NCI-H345 (cell line): ENCODE data around the gene APLF.
"Not testable (repeated sequence)": the region's sequence is repeated elsewhere in the genome, so short reads cannot be mapped to it uniquely, and the experiment has no call there.

Experiments
- DNase-seq: peaks from one replicate; lab custom pipeline; 2025; lab: John Stamatoyannopoulos, UW

Gene APLF

DNA sequence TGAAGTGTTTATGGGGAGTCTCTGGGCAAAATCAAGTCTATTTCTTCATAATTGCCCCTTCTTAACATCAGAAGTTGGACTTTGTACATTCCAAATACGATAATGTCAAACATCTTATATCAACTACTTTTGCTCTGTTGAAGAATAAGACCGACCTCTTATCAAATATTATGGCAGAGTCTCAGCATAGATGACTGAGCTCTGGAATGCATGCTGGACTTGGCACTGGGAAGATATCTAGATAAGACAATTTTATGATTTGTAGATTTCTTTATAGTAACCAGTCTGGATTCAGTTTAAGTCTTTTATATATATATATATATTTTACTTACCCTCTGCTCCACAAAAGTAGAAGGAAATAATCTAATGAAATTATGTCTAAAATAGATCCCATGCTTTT, 8.2 kb downstream of the APLF start:
- no peak for DNase-seq

DNA sequence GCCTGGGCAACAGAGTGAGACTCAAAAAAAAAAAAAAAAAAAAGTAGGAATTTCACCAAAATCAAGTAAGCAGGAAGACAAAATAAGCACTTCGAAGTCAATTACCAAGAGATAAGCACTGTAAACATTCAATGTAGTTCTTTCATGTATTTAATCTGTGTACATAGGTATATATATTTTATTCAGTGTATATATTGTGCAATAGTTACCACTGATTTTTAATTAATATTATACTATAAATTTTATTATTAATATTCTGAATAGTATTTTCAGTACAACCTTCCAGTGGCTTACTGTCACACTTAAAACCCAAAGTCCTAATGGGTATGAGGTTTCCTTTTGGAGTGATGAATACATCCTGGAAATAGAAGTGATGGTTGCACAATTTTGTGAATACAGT, 9.1 kb downstream of the APLF start:
- no peak for DNase-seq

DNA sequence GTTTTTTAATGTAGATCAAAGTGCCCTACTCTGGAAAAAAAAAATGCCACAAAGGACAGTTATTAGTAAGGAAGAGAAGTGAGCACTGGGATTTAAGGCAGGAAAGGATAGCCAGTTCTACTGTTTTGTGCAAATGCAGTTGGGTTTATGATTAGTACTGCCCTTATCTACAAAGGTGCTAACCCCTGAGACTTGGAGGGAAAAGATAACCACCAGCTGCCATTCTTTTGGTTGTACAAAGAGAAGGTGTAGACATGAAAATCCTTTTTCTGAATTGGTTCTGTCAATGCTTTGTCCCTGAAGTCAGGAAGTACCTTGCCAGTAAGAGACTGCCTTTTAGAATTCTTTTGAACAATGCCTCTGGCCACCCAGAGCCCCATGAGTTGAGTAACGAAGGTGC, 11.3 kb downstream of the APLF start:
- DNase-seq: no peak

DNA sequence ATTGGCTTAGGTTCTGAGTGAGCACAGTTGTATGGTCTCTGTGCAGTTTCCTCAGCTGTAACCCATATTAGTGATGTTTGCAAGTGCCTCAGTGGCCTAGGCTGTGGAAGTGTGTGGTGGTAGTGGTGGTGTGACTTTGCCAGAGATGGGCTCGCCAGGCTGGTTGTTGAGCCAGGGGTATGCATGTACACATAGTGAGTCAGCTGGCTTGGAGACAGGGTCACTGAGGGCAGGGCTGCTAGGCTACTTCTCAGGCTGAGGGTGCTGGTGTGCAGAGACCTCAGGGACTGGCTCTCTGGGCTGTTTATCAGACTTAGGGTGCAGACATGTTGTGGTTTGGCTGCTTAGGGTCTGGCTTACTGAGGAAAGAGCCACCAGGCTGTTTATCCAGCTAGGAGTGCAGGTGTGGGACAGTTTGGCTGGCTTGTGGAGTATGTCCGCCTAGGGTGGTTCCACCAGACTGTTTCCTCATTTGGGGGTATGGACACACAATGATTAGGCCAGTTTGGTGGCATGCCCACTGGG, 15.0 kb downstream of the APLF start:
- no peak for DNase-seq

DNA sequence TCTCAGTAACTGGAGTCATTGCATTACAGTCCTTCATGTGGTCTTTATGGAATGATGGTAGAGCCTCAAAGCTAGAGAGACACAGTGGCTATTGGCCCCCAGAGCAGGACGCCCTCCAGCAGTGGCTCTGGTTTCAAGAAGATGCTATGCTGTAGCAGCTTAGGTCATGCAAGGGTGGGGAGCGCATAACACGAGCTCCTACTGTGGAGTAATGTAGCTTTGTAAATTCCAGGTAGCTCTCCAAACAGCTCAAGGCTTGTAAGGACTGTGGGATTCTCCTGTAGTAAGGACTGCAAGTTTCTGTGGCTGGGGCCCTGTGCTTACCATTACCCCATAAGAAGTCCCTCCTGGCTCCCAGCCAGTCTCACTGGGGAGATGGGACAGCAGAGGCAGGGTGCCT, 15.6 kb downstream of the APLF start:
- DNase-seq: no peak

DNA sequence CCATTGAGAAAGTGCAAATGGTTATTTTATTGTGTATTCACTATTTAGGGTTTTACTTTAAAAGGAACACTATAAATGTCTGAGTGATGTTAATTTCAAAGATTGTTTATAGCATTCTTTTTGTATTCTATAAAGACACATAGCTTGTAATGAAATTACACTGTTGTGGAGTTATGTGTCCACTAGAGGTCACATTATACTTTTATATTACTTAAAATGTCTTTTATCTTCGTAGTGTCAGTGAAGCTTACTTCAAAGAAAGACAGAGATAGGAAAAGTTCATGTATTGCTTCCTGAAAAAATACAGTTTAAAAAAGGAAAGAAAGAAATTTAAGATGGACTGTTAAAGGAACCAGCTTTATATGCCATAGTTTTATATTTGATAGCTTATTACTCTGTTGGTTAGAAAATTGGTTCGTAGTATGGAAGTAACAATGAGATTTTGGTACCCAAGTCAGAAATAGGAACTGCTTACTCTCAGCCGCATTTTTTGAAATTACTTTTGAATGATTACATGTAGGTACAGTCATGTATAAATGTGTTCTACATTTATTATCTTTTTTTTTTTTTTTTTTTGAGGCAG, 20.5 kb downstream of the APLF start:
- DNase-seq: peak; percentile 30

DNA sequence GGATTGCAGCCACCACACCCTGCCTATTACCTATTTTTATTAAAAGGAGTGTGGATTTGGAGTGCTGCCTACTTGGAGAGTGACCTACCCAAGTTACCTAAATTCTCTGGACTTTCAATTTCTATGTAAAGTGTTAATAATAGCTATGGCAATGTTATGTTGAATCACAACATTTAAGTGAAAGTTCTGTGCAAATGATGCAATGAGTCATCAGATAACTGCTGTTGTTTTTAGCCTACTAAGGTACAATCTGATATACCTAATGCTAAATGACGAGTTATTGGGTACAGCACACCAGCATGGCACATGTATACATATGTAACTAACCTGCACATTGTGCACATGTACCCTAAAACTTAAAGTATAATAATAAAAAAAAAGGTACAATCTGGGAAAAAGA, 21.2 kb downstream of the APLF start:
- DNase-seq: not testable (repeated sequence)

DNA sequence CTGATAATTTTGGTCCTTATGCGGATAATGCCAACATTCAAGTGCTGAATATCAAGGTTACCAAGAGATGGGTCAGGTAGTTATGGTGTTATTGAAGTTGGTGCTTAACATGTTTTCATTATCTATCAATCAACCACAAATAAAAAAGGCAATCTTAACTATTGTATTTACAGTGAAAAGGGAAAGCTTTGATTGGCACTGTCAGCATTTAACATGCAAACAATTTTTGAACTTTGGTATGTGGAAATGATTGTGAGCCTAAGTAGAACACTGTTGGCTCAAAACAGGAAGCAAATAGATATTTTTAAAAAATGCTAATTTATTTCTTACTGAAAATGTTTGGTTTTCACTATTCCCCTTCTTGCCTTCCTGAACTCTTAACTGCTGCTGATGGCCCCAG, 21.9 kb downstream of the APLF start:
- no peak for DNase-seq

DNA sequence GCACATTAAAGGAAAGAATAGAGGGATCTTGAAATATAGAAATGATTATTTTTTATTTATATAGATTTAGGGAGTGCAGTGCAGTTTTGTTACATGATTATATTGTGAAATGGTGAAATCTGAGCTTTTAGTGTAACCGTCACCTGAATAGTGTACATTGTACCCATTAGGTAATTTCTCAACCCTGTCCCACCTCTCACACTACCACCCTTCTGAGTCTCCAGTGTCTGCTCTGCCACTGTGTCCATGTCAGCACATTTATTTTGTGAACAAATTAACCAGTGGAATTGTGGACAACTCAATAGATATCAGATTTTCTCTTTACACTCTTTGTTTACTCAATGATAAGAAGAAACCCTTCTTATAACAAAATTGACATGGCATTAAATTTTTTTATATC, 24.2 kb downstream of the APLF start:
- no peak for DNase-seq

DNA sequence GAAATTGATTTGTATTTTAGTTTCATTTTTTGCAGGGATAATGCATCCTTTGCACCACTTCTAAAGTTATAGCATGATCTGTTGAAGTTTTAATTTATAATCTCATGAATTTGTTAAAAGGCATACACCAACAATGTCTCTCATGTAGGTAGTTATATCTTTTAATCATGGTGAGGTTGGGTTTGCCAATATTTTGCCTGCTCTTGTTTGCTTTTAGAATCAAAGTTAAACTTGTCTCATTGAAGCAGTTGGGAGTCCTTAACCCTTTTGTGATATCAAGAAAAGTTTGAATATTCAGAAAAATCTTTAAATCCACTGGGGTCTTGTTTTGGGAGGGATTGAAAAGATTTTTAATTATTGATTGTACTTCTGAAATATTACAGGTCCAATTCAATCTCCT, 31.7 kb downstream of the APLF start:
- DNase-seq: no peak

DNA sequence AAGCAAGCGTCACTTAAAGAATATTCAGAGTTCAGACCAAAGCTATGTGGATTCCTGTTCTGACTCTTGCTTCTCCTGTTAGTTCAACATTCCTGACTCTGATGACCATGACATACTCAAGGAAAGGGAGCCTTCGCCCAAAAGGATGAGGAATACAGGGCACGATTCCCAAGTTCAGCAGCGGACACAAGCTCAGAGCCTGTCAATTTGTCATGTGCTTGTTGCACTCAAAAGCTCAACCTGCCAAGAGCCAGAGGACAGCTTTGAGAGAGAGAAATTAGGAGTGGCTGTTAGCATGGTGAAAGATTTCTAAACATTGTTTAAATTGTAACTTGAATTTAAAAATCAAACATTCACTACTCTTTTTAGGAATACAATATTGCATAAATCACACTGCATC, 33.3 kb downstream of the APLF start:
- DNase-seq: no peak

DNA sequence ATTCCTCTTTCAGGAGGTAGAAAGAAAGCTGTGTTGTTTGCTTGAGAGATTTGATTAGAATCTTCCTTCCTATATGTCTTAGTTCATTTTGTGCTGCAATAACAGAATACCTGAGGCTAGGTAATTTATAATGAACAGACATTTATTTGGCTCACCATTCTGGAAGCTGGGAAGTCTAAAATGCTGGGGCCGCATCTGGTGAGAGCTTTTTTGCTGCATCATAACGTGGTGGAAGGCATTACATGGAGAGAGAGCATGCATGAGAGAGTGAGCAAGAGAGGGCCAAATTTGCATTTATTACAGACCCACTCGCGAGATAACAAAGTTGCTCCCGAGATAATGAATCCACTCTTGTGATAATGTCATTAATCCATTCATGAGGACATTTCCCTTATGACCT, 34.4 kb downstream of the APLF start:
- no peak for DNase-seq

DNA sequence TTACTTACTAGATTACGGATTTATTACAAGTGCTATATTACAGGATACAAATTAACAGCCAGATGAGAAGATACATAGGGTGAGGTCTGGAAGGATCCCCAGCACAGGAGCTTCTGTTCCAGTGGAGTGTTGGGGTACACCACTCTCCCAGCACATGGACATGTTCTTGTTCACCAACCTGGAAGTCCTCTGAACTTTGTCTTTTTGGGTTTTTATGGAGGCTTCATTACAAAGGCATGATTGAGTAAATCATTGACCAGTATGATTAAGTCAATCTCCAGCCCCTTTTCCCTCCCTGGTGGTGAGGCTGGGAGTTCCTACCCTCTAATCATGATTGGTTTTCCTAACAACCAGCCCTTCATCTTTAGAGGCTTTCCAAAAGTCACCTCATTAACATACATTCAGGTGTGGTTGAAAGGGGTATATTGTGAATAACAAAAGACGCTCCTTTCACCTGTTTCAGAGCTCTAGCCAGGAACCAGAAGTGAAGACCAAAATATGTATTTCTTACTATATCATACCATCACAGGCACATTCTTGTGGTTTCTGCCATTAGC, 38.3 kb downstream of the APLF start:
- no peak for DNase-seq

DNA sequence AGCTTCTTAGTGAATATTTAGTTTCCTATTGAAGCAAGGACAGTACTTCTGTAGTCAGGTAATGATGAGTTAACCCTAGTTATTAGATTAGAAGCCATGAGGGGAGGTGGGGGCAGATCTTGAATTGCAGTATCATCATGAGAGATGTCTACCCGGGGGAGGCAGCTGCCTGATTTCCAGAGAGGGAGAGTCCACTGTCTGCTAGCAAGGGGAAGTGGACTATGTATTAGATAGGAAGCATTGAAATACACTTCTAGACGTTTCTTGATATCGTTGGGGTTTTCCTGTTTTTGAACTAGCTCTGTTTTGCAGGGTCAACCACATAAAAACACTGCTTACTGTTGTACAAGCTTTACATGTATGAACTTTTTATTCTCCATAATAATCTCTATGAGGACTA, 38.8 kb downstream of the APLF start:
- no peak for DNase-seq

DNA sequence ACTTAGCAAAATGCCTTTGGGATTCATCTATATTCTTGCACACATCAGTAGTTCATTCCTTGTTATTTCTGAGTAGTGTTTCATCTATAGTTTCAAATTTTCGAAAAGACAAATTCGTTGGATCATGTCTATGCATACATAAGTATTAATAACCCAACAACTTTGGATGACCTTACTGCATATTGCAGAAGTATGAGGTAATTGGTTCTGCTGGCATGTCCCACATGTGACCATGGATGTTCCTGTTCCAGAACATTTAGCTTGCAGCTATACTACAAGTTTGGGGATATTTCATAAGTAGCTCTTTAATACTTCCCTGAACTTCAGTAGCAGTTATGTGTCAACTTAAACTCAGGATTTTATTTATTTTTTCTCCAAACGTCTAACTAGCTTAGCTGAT, 44.9 kb downstream of the APLF start:
- no peak for DNase-seq

DNA sequence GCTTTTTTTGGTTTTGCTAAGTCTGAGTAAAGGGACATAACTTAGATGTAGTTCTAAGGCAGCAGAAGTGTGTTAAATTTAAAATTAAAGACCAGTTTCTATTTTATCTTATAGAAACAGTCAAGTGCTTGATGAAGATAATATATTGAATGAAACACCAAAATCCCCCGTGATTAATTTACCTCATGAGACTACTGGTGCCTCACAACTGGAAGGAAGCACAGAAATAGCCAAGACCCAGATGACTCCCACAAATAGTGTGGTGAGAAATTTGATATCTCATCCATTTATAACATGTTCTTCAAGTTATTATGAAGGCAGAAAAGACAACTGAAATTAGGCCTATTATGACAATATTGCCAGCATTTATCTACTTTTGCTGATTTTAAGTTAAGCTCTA, 45.6 kb downstream of the APLF start:
- DNase-seq: no peak

DNA sequence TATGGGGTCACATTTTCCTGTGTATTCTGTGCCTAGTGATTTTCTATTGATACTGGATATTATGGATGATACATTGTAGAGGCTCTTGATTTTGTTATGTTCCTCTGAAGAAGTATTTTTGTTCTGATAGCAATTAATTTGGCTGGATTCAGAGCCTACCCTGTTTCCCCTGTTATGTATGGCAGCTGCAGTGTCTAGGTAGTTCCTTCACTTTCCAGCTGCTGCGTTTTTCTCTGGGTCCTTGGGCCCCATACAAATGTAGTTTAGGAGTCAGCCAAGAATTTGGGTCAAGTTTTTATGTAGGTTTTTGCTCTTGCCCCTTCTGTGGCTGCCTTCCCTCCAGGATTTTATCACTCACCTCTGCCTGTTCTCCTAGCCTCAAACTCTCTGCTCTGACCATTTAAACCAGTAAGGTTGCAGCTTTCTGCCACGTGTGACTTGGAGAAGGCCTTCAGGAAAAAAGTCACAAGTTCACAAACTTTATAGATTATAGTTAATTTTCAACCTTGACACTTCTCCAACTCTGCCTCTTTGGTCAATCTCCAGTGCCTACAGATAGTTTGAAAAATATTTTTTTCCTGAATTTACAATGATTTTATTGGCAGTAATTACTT, 47.0 kb downstream of the APLF start:
- DNase-seq: no peak

DNA sequence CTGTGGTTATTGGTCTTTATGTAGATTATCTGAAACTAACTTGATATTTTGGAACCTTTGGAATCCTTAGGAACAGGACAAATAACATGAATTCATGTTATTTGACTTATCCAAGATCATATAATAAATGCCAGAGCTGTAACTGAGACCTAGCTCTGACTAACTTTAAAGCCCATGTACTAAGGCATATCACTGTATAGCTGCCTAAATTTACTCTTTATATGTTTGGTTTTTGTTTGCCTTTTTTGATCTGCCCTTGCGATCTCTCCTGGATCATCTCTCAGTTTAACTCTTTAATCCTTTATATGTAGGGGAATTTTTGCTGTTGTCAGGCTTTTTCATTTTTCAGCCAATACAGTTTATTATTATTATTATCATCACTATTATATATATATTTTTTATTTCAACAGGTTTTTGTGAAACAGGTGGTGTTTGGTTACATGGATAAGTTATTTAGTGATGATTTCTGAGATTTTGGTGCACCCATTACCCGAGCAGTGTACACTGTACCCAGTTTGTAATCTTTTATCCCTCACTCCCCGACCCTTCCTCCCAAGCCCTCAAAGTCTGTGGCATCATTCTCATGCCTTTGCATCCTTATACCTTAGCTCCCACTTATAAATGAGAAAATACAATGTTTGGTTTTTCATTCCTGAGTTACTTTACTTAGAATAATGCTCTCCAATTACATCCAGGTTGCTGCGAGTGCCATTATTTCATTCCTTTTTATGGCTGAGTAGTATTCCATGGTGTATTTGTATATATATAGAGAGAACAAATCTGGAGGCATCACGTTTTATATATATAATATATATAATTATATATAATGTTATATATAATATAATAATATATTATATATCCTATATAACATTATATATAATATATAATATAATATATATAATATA, 48.9 kb downstream of the APLF start:
- DNase-seq: no peak

DNA sequence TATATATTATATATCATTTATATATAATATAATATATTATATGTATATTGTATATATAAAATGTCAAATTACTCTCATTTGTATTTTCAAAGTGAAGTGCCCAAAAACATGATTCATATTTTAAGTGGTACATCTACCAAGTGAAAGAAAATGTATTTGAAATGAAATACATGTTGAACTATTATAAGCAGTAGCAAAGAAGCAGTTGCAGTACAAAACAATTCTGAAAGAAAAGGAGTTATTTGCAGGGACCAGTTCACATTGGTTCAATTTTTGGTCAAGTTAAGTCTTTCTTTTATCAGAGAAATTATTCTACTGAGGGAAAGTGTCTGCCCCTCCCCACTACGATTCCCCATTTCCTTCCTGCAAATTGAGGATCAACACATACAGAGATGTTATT, 51.9 kb downstream of the APLF start:
- DNase-seq: no peak

DNA sequence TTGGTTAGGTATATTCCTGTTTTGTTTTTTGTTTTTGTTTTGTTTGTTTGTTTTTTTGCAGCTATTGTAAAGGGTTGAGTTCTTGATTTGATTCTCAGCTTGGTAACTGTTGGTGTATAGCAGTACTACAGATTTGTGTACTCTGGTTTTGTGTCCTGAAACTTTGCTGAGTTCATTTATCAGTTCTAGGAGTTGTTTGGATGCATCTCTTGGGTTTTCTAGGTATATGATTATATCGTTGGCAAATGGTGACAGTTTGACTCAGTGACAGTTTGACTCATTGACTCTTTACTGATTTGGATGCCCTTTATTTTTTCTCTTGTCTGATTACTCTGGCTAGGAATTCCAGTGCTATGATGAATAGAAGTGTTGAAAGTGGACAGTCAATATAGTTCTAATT, 53.7 kb downstream of the APLF start:
- DNase-seq: no peak

DNA sequence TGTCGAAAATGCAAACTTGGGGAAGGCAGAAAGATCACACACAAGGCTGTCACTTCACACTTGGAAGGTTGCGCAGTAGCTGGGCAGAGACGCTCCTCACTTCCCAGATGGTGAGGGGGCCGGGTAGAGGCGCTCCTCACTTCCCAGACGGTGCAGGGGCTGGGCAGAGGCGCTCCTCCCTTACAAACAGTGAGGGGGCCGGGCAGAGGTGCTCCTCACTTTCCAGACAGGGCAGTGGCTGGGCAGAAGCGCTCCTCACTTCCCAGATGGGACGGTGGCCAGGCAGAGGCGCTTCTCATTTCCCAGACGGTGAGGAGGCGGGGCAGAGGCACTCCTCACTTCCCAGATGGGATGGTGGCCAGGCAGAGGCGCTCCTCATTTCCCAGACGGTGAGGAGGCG, 59.6 kb downstream of the APLF start:
- DNase-seq: not testable (repeated sequence)

DNA sequence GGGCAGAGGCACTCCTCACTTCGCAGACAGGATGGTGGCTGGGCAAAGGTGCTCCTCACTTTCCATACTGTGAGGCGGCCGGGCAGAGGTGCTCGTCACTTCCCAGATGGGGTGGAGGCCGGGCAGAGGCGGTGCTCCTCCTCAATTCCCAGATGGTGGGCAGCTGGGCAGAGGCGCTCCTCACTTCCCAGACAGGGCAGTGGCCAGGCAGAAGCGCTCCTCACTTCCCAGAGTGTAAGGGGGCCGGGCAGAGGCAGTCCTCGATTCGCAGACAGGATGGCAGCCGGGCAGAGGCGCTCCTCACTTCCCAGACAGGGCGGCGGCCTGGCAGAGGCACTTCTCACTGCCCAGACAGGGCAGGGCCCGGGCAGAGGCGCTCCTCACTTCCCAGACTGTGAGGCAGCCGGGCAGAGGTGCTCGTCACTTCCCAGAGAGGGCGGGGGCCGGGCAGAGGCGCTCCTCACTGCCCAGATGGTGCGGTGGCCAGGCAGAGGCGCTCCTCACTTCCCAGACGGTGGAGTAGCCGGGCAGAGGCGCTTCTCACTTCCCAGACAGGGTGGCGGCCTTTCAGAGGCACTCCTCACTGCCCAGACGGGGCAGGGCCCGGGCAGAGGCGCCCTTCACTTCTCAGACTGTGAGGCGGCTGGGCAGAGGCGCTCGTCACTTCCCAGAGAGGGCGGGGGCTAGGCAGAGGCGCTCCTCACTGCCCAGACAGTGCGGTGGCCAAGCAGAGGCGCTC, 60.1 kb downstream of the APLF start:
- not testable (repeated sequence) for DNase-seq
